Measurements from ENCODE around the gene LPCAT4.
A peak's percentile ranks its signal among the peaks of the same experiment; 100 is the strongest.

The LPCAT4 gene

DNA sequence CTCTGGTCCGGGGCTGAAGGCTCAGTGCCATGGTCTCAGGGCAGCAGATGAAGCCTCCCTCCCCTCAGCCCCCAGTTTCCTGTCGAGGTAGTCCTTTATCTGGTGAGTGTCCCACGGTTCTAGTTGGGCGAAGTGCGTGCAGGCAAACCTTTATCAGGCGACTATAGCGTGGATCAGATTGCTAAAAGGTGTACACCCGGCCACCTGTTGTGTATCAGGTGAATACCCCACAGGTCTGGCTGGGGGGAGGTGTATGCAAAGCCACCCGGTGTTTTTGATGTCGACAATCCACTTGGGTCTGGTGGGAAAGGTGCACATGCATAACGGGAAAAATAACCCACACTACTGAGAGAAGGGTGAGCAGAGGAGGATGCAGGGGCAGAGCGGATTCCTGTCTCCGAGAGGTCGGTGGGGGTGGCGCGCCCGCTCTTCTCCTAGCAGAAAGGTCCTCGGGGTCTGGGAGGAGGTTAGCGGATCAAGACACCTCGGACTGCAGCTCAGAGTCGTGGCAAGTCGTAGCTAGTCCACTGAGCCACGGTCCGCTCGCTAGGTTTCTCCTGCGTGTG lies 29.9 kb downstream of the LPCAT4 start:
- DNase-seq, result peak; percentile 50

DNA sequence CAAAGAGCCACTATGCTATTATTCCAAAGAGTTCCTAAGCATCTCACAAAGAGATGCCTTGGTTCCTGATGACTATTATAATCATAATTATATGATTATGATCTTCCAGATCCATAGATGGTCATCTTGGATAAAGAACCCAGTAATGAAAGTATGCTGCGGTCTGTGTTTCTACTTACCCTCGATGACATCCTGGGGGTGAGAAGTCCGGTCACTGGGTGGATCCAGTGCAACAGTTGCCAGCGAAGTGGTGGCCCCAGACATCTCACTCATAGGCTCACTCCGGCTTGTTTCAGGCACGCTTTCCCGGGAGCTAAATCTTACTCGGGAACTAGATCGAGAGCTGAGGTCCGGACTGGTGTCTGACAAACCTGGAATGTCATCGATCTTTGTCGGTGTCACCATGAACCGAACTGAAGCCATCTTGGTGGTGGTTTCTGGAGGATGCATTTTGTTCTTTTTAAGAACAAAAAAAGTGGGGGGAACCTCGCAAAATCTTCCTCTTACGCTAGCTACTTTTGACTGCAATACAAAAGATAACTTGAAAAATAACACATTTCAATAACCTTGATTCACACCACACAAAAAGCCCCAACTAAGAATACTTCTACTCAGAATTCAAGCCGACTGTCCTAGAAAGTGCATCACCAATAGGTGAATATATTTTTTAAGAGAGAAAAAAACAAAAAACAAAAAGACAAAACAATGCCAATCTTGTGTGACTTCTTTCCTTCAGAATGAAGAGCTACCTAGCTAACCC lies 30.6 kb downstream of the LPCAT4 start:
- DNase-seq, result no peak

DNA sequence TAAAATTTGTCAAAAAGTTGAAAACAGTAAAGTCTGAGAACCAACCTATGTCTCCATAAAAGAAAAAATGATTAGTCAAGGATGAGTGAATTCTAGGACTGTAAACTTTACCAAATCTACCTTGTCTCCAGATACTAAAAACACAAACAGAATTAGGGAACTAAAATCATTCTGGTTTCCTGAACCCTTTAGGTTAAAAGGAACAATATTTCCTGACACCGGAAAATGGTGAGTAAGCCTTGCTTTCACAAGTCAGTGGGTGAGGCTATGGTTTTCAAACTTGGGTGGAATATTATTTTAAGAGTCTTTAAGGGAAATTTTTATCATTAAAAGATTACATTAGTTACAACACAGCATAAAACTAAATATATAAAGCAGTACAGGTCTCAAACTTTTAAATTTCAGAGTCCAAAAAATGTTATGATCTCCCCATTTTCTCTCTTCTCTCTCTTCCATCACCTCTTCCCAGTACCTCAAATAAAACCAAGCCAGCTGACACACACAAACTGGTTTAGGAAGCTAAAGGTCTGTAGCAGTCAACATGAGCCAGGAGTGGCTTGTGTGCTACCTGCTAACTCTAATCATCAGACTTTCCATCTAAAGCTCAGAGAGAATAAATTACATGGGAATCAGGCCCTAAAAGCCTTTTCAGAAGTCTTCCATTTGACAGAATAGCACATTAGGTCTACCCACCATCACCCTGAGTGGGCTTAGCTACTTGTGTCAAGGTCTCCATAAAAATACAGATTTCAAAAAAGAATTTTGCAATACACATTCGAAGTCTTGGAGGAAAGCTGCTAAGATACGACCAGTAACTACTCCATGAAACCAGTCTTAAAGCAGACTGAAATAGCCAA lies 31.6 kb downstream of the LPCAT4 start:
- no peak for DNase-seq

DNA sequence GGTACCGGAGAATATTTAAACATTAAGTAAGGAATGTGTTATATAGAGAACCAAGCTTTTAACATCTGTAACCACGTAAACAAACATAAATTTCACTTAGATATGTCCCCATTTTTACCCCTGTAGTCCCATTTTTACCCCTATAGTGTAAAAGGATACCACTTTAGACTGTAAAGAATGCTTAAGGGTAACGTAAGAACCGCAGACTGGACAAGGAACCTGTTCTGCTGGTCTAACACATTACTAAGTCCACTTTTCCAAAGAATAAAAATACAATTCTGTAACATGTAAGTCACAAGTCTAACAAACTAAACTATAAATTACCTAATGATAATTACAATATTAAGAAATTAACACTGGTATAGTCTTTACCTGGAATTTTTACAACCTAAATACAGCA lies 32.3 kb downstream of the LPCAT4 start:
- no peak for DNase-seq

DNA sequence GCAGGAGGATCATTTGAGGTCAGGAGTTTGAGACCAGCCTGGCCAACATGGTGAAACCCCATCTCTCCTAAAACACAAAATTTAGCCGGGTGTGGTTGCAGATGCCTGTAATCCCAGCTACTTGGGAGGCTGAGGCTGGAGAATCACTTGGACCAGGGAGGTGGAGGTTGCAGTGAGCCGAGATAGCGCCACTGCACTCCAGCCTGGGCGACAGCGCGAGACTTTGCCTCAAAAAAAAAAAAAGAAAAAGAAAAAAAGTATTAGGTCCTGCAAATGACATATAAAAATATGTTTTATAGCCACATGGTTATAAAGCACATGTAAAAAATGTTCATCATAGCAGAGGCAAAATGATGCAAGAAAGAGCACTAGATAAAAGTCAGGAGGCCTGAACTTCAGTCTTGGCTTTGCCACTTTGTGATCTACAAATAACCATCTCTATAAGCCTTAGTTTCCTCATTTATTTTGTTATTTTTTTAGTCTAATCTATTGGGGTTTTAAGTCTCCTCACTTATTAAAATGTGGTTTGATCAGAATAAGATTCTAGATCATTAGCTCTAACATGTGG lies 34.4 kb downstream of the LPCAT4 start:
- no peak for DNase-seq

DNA sequence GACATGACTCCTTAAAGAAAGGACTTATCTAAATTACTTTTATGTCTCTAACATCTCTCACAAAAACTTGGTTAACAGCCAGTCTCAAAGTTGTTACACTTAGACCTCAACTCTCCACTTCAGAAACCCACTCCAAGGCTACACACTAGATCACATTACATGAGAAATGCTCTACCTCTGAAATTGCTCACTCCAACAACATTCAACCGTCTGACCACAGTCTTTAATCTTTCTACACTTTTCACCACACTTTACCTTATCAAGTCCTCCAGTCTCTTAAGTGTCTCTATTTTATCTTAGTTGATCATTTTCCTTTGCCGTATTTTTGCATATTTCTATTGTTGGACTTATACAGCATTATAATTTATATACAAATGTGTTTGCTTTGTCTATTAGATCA lies 35.2 kb downstream of the LPCAT4 start:
- no peak for DNase-seq

DNA sequence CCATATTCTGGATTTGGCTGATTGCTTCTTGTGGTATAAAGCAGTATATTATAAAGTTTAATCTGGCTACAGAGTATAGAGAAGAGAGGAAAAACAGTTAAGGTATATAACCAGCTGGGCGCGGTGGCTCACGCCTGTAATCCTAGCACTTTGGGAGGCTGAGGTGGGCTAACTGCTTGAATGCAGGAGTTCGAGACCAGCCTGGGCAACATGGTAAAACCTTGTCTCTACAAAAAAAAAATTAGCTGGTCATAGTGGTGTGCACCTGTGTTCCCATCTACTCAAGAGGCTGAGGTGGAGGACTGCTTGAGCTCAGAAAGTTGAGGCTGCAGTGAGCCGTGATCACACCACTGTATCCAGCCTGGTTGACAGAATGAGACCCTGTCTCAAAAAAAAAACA lies 36.7 kb downstream of the LPCAT4 start:
- DNase-seq, result no peak

DNA sequence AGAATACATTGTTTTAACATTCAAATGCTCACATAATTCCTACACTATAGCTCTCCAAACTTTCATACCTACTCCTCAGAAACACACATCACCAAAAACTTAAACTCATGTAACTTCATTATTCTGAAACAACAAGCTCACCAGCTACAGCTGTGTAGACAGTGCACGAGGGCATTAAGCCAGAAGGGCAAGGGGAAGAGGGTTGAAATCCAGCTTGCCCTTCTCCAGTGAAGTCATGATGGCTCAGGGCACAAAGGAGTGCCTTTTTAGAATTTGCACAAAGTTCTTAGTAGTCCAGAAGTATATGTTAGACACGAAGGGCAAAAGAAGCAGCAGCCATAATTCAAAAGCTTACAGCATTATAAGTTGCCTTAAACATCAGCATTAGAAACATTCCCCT lies 38.0 kb downstream of the LPCAT4 start:
- no peak for DNase-seq

DNA sequence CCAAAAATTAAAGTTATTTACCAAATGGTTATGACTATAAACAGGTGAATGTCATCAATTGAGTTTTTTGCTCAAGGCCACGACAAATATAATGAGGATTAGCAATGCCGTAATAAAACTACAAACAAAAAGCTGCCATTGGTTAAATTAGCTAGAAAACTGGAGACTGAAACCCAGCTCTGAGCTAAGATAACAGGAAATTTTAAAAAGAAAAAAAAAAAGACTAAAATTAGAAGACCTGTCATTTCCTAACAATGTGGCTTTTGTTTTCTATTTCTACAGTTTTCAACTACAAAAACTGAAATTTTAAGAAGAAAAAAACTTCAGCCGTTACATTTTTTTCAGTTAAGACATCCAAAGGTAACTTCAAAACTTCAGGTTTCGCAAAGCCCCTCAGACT lies 39.1 kb downstream of the LPCAT4 start:
- DNase-seq, result no peak

DNA sequence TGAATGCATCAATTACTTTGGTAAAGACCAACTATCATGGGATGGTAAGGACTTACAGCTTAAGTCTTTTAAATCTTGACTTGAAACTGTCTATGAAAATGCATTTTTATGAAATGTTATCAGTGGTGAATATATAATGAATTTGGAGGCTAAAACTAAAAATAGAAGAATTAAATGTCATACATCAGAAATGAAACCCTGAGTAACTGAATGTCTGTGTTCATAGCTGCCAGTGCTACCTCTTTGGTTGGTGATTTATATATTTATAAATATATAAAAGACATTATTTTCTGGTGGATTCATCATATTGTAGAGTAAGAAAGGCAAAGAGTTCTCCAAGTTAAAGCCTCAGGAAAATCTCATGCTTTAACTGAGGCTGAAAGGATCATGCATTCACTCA lies 41.6 kb downstream of the LPCAT4 start:
- DNase-seq, result no peak

DNA sequence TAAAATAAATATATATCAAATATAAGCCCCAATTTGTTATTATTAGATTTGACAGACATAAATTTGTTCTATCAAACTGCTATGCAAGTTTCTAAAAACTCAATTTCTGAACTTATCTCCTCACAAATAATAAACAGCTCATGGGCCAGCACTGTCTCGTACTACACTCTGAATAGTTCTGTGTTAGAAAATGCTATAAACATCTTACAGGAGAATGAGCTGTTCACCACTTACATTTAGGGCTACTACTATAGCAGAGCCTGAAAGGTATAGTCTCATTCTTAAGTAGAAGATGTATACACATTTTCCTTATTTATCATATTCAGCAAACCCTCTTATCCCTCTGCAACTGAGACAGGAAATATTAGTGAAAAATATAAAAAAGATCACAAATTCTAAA lies 42.1 kb downstream of the LPCAT4 start:
- no peak for DNase-seq

DNA sequence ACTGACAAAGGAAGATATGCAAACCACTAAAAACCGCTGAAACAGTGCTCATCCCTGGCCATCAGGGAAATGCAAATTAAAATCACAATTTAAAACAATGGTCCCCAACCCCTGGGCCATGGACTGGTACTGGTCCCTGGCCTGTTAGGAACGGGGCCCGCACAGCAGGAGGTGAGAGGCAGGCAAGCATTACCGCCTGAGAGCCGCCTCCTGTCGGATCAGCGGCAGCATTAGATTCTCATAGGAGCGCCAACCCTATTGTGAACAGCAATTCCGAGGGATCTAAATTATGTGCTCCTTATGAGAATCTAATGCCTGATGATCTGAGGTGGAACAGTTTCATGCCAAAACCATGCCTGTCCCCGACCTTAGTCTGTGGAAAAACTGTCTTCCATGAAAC lies 43.8 kb downstream of the LPCAT4 start:
- no peak for DNase-seq

DNA sequence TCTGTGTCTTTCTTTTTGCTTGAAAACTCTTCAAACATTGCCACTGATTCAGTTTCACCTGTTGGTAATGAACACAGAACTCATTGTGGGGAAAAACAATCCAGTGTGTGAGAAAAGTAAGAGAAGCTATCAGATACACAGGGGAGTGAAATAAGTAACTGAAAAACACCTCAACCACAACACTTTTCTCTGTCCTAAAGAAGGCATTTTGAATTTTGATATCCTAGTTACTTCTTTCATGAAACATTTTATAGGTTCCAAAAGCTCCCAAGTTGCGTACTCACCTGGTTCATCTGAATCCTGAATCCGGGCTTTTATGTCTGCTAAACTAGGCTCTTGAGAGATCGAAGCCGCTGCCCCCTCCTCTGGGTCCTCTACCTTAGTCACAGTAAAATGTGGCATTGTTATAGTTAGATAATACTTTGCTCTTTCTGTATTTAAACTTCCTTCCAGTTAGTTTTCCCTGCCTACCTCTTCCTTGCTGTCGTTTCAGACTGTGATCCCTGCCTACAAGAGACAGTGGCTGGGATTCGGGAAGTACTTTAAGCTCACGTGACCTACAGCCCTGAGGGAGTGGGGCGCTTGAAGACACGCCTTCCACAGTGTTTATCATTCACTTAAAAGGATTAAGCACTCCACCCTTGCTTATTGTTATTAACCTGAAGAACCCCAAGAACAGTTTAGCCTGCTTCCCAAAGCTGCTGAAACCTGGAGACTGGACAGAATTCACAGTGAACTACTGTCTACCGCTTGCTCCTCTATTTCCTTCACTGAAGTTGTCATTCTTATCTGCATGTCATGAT lies 48.5 kb downstream of the LPCAT4 start:
- peak; percentile 80 for DNase-seq

DNA sequence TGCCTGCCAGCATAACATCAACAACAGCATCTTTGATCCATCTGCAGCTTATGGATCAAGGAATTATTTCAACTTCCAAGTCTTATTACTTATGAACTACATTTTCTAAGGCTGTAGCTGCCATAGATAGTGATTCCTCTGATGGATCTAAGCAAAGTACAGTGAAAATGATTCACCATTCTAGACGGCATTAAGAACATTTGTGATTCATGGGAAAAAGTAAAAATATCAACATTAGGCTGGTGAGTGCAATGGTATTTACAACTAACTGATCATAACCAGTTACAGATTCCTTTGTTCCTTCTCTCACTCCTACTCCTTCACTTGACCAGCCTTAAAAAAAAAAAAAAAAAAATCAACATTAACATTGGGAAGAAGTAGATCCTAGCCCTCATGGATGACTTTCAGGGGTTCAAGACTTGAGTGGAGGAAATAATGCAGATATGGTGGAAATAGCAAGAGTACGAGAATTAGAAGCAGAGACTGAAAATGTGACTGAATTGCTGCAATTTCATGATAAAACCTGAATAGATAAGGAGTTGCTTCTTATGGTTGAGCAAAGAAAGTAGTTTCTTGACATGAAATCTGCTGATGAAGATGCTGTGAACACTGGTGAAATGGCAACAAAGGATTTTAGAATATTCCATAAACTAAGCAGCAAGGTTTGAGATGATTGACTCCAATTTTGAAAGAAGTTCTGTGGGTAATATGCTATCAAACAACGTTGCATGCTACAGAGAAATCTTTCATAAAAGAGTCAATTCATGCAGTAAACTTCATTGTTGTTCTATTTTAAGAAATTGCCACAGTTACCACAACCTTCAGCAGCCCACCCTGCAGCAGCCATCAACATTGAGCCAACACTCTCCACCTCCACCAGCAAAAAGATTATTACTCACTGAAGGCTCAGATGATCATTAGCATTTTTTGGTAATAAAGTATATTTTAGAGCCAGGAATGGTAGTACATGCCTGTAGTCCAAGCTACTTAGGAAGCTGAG lies 52.2 kb downstream of the LPCAT4 start:
- no peak for DNase-seq

DNA sequence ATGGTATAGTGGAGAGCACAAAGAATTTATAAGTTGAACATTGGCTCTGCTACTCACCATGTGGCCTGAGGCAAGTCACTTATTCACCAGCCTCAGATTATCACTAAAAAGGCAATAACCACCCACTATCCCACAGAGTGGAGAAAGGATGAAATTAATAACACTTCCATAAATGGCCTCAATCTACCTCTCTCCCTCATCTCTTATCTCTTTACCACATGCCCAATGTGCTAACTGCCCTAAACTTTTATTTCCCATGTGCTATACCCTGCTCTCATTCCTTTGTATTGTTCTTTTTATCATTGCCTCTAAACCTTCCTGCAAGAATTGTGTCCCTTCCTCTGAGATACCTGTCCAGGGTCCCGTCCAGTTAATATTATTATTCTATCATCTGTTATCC lies 55.4 kb downstream of the LPCAT4 start:
- DNase-seq, result no peak

All from NCI-H69 (cell line).